ENCODE results near the gene DOCK9. TPM values are rescaled to one million over a fixed set of nuclear protein-coding genes. Genes with fewer than 3 reads are reported as not detected.
"Not testable (repeated sequence)": the region's sequence is repeated elsewhere in the genome, so short reads cannot be mapped to it uniquely, and the experiment has no call there.

DOCK9 gene
- total RNA-seq, 1 experiment from 2014 or later = 7.7 TPM

DNA sequence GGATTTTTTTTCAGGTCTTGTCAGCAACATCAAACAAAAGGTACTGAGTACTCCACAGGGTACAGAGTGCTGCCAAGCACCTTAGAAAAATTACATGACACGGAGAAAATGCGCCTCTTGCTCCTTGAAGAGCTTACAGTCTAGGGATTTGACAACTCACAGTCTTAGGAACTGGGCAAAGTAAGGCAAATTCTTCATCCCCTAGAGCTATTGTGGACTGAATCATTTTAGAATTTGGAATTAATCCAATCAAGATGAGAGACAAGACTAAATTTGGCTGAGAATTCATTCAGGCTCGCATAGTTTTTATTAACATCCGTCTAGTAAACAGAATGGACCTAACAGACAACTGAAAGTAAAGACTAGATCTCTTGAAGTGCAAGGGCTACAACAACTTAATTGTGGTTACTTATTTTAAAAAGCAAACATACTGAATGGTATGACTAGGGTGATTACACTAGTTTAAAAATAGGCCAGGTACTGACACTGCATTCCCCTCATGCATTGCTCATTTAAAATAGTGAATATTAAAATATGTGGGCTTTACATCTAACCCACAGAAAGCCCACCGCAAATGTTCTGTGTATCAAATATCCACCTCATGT is 165.6 kb downstream of the DOCK9 start:
- not testable (repeated sequence) for H3K27me3 ChIP-seq (ENCODE audit: control insufficient read depth, insufficient read depth, low read length); DNase-seq; H3K36me3 ChIP-seq (replicated peaks; ENCODE audit: control insufficient read depth, insufficient read depth, low read length); H3K4me3 ChIP-seq (ENCODE audit: insufficient read depth, low read depth, low read length)

GRCh38 chr13:98810746-98811145 is 167.1 kb downstream of the DOCK9 start:
- DNase-seq = no peak
- H3K27me3 ChIP-seq (ENCODE audit: control insufficient read depth, insufficient read depth, low read length) = no peaks in the 10 kb centered on the region
- no peak overlapping the region for H3K4me3 ChIP-seq (ENCODE audit: insufficient read depth, low read depth, low read length)

GRCh38 chr13:98809345-98809777 is 168.5 kb downstream of the DOCK9 start:
- Histone ChIP-seq H3K36me3 (replicated peaks; ENCODE audit: control insufficient read depth, insufficient read depth, low read length) (0 out of 2 replicates have a peak, but pooled peaks cover 1% of the 10 kb centered on the region), H3K4me3 (ENCODE audit: insufficient read depth, low read depth, low read length) (no peak overlapping the region), H3K27me3 (ENCODE audit: control insufficient read depth, insufficient read depth, low read length) (no peaks in the 10 kb centered on the region)
- no peak for DNase-seq

More at GRCh38 chr13:98810746-98811145, 167.1 kb downstream of the DOCK9 start:
- H3K36me3 ChIP-seq (replicated peaks; ENCODE audit: control insufficient read depth, insufficient read depth, low read length) = no peaks in the 10 kb centered on the region

- H3K36me3 ChIP-seq (replicated peaks; ENCODE audit: control insufficient read depth, insufficient read depth, low read length) = peaks cover 1% of the 10 kb centered on the region; the same call in 1 of the 2 replicates
- no peak overlapping the region for H3K4me3 ChIP-seq (ENCODE audit: insufficient read depth, low read depth, low read length)
- no peaks in the 10 kb centered on the region for H3K27me3 ChIP-seq (ENCODE audit: control insufficient read depth, insufficient read depth, low read length)
- DNase-seq = peak; percentile 60
These were observed 170.1 kb downstream of the DOCK9 start for GRCh38 chr13:98807774-98808173.

- peaks cover 1% of the 10 kb centered on the region; the same call in 1 of the 2 replicates for H3K36me3 ChIP-seq (replicated peaks; ENCODE audit: control insufficient read depth, insufficient read depth, low read length)
- DNase-seq = no peak
- no peaks in the 10 kb centered on the region for H3K27me3 ChIP-seq (ENCODE audit: control insufficient read depth, insufficient read depth, low read length)
- no peak overlapping the region for H3K4me3 ChIP-seq (ENCODE audit: insufficient read depth, low read depth, low read length)
These were observed 173.5 kb downstream of the DOCK9 start for GRCh38 chr13:98804336-98804855.

GRCh38 chr13:98803921-98804320 is 173.9 kb downstream of the DOCK9 start:
- Histone ChIP-seq H3K27me3 (ENCODE audit: control insufficient read depth, insufficient read depth, low read length) (no peaks in the 10 kb centered on the region), H3K36me3 (replicated peaks; ENCODE audit: control insufficient read depth, insufficient read depth, low read length) (peaks cover 1% of the 10 kb centered on the region; the same call in 1 of the 2 replicates), H3K4me3 (ENCODE audit: insufficient read depth, low read depth, low read length) (no peak overlapping the region)
- no peak for DNase-seq

DNA sequence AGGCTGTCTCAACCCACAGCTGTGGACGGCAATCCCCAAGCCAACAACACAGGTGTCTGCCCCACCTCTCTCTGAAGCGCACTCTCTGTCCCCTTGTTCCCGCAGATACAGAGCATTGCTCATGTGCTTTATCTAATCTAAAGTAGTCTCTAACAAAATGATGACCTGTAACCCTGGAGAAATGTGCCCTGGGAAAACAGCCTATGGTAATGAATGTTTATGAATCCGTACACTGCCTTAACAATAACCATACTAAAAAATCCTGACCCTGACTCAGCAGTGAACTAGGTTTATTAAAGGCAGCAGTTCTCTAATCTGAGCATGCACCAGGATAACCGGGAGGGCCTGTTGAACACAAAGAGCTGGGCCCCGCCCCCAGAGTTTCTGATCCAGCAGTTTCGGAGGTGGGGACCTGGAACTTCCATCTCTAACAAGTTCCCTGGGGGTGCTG is 174.7 kb downstream of the DOCK9 start:
- DNase-seq = no peak
- peaks cover 1% of the 10 kb centered on the region; the same call in 1 of the 2 replicates for H3K36me3 ChIP-seq (replicated peaks; ENCODE audit: control insufficient read depth, insufficient read depth, low read length)
- H3K4me3 ChIP-seq (ENCODE audit: insufficient read depth, low read depth, low read length) = no peak overlapping the region
- no peaks in the 10 kb centered on the region for H3K27me3 ChIP-seq (ENCODE audit: control insufficient read depth, insufficient read depth, low read length)

DNA sequence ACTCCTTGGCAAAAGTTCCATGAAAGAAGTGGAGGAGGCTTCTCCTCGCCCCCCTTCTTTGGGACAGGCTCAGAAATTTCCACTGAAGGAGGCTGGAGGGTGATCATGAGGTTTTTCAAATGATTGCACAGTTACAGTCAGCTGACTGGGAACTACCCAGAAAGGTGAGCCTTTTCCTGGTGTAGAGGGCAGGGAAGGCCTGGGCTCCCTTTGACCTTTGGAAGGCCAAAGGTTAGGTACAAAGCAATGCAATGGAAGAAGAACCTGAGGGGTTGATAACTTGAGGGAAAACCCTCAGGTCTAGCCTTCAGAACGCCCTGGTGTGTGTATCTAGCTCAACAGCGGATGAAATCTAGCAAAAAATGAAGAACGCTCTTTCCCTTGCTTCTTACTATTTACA is 175.3 kb downstream of the DOCK9 start:
- Histone ChIP-seq H3K36me3 (replicated peaks; ENCODE audit: control insufficient read depth, insufficient read depth, low read length) (peaks cover 1% of the 10 kb centered on the region; the same call in 1 of the 2 replicates), H3K4me3 (ENCODE audit: insufficient read depth, low read depth, low read length) (no peak overlapping the region), H3K27me3 (ENCODE audit: control insufficient read depth, insufficient read depth, low read length) (no peaks in the 10 kb centered on the region)
- no peak for DNase-seq

GRCh38 chr13:98801626-98802418 is 176.0 kb downstream of the DOCK9 start:
- peaks cover 1% of the 10 kb centered on the region; the same call in 1 of the 2 replicates for H3K36me3 ChIP-seq (replicated peaks; ENCODE audit: control insufficient read depth, insufficient read depth, low read length)
- no peak overlapping the region for H3K4me3 ChIP-seq (ENCODE audit: insufficient read depth, low read depth, low read length)
- no peaks in the 10 kb centered on the region for H3K27me3 ChIP-seq (ENCODE audit: control insufficient read depth, insufficient read depth, low read length)
- no peak for DNase-seq

GRCh38 chr13:98800078-98800477 is 177.8 kb downstream of the DOCK9 start:
- H3K36me3 ChIP-seq (replicated peaks; ENCODE audit: control insufficient read depth, insufficient read depth, low read length) = peaks cover 1% of the 10 kb centered on the region; the same call in 1 of the 2 replicates
- DNase-seq = no peak
- H3K27me3 ChIP-seq (ENCODE audit: control insufficient read depth, insufficient read depth, low read length) = no peaks in the 10 kb centered on the region
- no peak overlapping the region for H3K4me3 ChIP-seq (ENCODE audit: insufficient read depth, low read depth, low read length)

- Histone ChIP-seq H3K36me3 (replicated peaks; ENCODE audit: control insufficient read depth, insufficient read depth, low read length) (no peaks in the 10 kb centered on the region), H3K4me3 (ENCODE audit: insufficient read depth, low read depth, low read length) (no peak overlapping the region), H3K27me3 (ENCODE audit: control insufficient read depth, insufficient read depth, low read length) (no peaks in the 10 kb centered on the region)
- DNase-seq = no peak
These were observed 178.8 kb downstream of the DOCK9 start for GRCh38 chr13:98798849-98799645.

GRCh38 chr13:98797456-98797855 is 180.4 kb downstream of the DOCK9 start:
- DNase-seq = no peak
- no peaks in the 10 kb centered on the region for H3K36me3 ChIP-seq (replicated peaks; ENCODE audit: control insufficient read depth, insufficient read depth, low read length)
- no peaks in the 10 kb centered on the region for H3K27me3 ChIP-seq (ENCODE audit: control insufficient read depth, insufficient read depth, low read length)
- no peak overlapping the region for H3K4me3 ChIP-seq (ENCODE audit: insufficient read depth, low read depth, low read length)

DNA sequence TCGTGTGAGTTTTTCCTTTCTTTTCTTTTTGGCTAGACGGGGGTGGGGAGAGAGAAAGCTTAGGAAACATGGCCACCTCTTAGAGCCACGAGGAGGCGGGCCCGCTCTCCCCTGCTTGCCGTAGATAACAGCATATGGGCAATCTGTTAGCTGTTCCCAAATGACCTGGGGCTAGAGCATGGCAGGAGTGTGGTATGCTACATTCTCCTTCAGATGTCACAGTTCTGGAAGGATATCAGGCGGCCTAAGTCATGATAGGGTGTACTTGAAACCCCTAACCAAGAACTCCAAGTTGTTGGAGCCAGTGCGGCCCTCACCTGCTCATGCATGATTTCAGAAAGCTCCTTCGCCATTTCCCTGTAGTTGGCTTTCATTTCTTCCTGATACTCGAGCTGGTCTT is 181.1 kb downstream of the DOCK9 start:
- Histone ChIP-seq H3K36me3 (replicated peaks; ENCODE audit: control insufficient read depth, insufficient read depth, low read length) (no peaks in the 10 kb centered on the region), H3K27me3 (ENCODE audit: control insufficient read depth, insufficient read depth, low read length) (no peaks in the 10 kb centered on the region), H3K4me3 (ENCODE audit: insufficient read depth, low read depth, low read length) (no peak overlapping the region)
- no peak for DNase-seq

DNA sequence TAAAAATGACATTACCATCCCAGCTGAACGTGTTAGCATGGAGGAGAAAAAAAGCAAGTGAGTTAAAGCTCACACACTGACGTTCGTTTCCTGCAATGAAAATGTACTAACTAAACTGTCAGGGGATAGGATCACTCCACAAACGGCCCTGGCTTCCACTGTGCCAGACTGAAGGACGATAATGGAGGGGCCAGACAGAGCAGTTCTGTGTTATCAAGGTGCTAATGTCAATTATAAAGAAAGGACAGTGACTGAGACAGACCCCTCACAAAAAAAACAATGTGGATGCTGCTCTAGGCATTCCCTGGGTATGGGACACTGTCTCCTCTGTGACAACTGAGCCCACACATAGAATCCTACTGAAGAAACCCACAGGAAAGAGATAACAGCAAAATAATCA is 181.7 kb downstream of the DOCK9 start:
- no peaks in the 10 kb centered on the region for H3K27me3 ChIP-seq (ENCODE audit: control insufficient read depth, insufficient read depth, low read length)
- no peak for DNase-seq
- H3K4me3 ChIP-seq (ENCODE audit: insufficient read depth, low read depth, low read length) = no peak overlapping the region
- H3K36me3 ChIP-seq (replicated peaks; ENCODE audit: control insufficient read depth, insufficient read depth, low read length) = no peaks in the 10 kb centered on the region
